Measurements from ENCODE around the gene CLIC6.

DNA sequence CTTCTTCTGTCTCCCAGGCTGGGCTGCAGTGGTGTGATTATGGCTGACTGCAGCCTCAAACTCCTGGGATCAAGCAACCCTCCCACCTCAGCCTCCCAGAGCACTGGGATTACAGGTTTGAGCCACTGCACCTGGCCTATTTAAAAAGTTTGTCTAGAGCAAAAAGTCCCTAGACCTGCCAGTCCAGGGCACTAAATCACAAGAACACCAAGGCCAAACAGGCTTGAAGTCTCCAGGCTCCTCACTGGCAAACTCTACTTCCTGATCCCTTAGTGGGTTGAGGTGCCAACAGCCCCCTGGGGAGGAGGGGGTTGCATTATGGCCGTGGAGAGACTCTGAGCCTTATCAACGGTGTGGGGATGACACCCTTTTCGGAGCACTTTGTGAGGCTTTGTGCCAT lies 76.0 kb downstream of the CLIC6 start:
- TF ChIP-seq, protein P1, sequence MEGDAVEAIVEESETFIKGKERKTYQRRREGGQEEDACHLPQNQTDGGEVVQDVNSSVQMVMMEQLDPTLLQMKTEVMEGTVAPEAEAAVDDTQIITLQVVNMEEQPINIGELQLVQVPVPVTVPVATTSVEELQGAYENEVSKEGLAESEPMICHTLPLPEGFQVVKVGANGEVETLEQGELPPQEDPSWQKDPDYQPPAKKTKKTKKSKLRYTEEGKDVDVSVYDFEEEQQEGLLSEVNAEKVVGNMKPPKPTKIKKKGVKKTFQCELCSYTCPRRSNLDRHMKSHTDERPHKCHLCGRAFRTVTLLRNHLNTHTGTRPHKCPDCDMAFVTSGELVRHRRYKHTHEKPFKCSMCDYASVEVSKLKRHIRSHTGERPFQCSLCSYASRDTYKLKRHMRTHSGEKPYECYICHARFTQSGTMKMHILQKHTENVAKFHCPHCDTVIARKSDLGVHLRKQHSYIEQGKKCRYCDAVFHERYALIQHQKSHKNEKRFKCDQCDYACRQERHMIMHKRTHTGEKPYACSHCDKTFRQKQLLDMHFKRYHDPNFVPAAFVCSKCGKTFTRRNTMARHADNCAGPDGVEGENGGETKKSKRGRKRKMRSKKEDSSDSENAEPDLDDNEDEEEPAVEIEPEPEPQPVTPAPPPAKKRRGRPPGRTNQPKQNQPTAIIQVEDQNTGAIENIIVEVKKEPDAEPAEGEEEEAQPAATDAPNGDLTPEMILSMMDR (conservative IDR thresholded peaks at IDR 0.05): no peak
- TF ChIP-seq ZFX (IDR thresholded peaks at IDR 0.05): no peak

All from C4-2B (cell line).